ENCODE data around the gene VCAN.

Gene VCAN

DNA sequence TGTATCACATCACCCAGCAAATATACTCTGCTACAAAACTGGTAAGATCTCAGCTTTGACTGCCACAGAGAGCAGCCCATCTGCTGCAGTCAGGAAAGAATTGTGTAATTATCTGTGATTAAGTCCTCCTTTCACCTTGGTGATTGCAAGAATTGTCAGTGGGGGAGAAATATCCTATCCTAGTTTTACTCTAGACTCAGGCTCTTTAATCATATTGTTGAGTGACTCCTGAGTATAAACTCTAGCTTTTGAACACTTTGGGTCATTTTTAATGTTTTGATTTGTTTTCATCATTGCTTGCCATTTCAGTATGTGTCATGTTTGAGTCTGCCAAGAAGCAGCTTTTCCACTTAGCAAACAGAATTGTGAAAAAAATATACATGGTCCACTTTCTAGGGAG, 32.1 kb downstream of the VCAN start:
- DNase-seq, result peak; percentile 27

DNA sequence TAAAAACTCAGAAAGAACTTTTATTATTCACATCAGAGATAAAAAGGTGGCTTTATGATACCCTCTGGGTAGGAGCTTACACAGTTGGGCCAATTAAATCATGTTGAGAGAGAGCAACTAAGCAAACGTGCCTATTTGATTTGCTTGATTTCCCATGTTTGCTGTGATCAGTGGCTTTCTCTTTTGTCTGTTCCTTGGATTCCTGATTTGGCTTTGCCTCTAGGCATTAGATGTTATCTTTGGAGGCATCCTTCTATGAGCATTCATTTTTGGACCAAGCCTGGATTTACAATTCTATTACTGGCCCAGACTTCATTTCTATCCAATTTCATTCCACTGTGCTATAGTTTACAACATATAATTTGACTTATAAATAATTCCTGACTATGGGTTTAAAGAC, 35.9 kb downstream of the VCAN start:
- no peak for DNase-seq

DNA sequence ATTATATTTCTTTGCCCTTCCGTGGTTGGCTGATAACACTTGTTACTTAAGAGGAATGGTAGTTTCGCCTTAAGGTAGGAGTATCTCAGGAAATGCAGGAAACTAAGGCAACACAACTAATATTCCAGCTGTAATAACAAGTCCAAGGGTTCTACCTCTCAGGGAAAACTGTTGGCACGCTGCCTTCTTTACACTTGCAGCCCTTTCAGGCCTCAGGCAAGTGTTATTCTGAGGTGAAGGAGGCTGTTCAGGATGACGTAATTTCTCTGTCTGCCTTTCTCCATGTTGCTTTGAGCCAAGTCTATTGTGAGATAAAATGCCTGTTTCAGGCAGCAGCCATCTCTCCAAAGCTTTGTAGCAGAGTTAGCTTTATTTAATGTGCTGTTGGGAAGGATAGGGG, 38.0 kb downstream of the VCAN start:
- DNase-seq, result no peak

DNA sequence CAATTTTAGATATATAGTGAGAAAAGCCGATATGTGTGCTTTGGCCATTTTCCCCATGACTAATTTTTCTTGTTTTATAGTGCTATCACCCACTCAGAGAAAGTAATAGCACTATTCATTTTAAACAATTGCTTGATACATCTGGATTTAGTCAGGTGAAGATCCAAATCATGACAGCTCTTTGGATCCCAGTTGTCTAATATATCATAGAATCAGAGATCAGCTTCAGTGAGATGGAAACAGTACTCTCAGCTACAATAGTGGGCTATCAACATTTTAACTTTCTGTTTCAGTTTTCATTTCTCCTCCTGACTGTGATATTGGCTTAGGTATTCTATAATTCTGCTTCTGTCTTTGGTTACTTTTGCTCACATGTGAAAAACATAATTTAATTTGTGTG, 38.7 kb downstream of the VCAN start:
- no peak for DNase-seq

DNA sequence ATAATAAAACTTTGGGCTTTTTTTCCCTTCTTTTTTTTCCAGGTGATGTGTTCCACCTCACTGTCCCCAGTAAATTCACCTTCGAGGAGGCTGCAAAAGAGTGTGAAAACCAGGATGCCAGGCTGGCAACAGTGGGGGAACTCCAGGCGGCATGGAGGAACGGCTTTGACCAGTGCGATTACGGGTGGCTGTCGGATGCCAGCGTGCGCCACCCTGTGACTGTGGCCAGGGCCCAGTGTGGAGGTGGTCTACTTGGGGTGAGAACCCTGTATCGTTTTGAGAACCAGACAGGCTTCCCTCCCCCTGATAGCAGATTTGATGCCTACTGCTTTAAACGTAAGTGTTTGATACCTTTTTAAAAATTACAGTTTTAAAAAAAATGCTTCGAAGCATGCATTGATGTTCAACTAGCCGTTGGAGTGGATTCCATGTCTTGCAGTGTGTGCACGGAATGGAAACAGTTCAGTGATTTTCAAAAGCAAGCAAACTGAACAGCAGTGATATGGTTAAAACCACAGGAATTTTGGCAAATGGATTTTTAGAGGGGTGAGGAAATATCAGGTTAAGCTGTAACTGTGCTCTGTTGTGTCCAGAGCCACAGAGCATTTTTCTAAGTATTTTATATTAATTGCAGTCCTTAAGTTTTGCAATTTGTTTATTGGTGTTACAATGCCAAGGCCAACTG, 40.7 kb downstream of the VCAN start:
- no peak for DNase-seq

DNA sequence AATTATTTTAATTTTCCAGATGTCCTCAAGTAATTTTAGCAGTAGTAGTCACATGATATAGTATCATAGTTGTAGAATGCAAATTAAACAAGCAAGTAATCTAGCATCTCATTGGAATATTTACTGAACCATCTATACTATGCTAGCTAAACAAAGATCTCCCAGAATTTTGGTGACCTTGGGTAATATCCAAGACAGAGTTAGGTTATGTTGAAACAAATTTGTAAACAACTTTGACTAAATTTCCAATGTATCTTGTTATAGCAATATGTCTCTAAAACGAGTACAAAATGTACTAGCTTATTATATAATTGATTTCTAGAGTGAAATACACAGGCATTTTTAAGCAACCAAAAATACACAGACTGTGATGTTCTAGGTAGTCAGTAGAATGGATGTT, 41.5 kb downstream of the VCAN start:
- no peak for DNase-seq

DNA sequence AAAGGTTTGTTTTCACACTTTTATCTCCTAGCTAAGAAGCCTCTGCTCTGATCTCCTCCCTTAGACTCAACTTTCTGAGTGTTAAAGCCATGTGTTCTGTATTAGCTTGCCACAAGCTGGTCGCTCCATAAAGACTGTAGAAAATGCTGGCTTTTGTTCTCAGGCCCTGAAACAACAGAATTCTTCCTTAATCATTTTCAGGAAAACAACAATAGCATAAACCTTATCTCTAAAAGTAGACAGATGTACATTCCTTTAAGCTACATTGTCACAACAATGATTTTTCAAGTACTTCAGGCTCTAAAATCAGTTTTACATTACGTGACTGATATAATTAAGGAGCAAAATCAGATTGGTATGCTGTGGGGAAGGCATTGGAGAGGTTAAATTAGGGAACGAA, 41.9 kb downstream of the VCAN start:
- no peak for DNase-seq

DNA sequence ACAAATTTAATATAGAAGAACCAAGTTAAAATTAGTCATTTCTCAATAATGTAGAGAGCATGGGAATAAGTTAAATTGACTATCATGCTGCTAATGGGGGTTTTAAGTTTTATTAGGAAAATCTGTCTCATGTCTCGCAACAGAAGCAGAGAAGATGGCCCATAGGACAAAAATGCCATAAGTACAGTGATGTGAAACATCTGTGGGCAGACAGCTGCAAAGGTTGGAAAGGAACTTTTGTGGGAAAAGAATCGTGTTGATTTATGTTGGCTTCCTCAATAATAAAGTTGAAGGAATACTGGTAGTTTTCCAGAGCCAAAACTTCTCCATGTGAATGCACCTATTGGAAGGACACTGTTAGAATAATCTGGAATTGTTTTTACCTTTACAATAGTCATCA, 44.8 kb downstream of the VCAN start:
- no peak for DNase-seq

DNA sequence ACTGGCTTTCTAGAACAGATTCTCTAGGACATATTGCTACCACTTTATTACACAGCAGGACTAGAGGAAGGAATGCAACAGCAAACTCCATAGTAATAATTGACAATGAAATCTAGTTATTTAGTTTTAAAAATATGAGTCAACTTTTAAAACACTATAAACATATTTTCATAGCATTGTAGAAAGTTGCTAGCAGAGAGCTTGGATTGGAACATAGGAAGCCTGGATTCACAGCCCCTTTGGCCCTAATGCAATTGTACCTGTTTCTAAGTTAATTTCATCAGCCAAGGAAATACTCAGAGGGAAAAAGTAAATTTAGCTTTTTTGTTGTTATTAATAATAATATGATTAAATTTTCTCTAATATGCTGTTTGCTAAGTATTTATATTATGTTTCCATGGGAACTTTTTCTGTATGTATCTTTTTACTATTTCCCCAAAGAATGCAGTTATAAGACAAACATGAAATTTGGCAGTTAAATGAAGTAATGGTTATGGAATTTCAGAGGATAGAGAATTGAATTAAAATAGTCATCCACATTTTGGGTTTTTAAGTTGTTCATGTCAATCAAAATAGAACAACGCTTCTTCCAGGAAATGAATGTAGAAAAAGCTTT, 45.6 kb downstream of the VCAN start:
- no peak for DNase-seq

DNA sequence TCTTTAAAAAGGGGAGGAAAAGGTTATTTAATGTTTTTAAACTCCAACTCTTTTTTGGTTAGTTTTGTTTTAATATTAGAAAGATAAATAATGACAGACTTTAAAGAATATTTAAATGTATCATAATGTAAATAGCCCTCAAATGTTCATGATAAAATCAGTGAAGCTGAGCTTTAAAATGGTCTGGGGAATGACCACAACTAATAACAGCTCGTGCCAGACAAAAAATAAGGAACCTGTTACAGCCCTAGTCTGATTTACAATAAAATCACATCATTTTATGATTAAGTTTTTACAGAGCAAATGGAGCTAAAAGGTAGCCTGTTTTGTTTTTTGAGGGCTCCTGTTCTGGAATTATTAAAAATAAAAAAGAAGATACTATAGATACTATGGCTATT, 46.1 kb downstream of the VCAN start:
- DNase-seq, result no peak

DNA sequence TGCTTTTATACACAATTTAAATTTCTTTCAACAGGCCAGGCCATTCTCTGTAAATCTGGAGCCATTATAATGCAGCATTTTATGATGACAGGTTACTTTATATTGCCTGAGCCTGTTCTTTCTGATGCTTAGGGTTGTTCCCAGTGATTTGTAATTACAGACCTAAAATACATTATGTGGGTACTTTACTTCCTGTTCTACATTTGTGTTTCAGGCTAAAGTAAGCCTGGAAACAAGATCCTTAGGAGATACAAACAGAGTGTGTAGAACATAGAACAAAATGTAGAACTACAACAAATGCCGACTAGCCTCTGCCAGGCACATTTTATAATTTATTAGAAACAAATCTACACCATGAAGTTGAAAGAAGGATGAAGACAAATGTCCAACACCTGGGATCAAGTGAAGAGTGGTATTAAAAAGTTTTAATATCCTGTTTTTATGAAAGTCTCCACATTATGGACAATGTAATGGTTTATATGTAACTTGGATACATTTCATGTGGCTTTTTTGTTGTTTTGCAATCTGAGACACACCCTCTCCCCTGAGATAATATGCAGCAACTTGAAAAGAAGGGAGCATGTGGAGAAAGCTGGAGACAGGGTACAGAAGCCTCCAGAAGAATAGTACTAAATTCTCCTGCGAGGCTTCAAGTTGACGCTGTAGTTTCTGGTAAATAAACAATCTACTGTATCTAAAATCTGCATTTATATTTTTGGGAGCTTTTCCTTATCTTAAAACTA, 46.9 kb downstream of the VCAN start:
- no peak for DNase-seq

DNA sequence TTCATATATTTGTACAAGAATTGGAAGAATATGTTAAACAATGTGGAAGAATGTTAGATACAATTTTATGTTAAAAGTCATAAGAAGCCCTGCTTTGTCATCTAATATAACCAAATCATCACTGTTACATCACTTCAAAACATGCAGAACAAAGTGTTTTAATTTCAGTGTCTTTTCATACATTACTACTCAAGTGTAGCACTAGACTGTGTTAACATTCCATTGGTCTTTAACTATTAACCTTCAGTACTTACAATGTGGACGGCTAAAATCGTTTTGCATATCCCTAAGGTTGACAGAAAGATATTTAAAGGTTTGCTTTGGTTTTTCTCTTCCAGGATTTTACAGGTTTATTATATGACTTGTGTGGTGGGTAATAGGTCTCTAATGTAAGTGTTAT, 50.9 kb downstream of the VCAN start:
- no peak for DNase-seq

DNA sequence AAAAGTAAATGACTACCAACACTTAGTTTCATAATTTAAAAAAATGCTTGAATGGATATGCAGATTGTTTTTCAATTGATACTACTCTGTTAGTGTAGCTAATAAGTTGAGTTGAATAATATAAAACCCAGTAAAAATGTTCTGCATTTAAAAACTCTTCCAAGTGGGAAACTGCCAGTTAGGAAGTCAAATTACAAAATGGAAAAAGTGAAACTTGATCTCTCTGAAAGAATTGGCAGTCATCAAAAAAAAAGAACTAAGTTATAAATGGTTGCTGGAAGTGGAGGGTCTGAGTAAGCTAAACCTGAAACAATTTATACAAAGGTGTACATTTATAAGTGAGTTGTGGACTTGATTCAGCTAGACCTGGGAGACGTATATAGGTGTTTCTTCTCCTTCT, 52.4 kb downstream of the VCAN start:
- DNase-seq, result no peak

DNA sequence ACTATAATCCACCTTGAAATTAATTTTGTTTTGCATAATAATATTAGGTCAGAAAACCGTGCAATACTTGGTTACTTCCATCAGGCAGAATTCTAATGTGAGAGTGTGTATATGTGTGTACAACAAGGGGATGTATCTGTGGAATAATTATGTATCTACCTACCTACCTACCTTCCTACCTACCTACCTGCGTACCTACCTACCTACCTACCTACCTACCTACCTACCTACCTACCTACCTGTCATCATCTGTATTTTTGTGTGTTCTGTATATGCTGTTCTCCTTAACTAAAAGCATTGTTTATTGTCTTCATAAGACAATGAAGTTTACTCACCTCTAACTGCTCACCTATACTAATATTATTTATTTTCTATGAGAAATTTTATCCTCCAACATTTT, 52.8 kb downstream of the VCAN start:
- DNase-seq, result no peak

DNA sequence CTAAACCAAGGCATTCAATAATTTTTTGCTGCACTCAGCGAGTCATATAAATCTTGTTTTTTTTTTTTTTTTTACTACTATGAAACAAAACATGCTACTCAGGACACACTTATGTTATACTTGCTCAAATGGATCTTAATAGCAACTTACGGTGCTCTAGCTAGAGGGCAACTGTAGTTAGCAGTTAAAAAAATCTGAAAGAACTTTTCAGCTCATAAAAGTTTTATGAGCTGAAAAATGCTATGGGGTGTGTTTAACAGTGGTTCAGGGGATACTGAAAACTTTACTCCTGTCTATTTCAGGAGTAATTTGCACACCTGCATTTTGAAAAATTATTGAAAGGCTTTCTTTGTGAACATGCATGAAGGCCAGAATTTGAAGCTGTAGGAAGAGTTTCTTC, 53.4 kb downstream of the VCAN start:
- no peak for DNase-seq

DNA sequence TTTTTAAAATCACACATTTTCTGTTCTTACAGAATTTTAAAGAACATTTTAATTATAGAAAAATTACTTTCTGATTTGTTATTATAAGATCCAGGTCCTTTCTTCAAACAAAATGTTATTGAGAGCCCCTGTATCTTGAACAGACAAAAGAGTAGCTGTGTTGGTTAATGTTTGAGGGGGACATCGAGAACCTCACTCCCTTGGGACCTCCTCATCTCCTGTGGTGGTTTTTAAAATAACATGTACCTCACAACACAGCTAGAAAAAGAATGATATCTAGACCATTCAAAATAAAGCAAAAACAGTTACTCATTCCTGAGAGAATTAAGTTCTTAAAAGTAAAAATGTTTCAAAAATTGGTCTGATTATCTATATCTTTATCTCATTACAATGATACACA, 54.7 kb downstream of the VCAN start:
- DNase-seq, result no peak

DNA sequence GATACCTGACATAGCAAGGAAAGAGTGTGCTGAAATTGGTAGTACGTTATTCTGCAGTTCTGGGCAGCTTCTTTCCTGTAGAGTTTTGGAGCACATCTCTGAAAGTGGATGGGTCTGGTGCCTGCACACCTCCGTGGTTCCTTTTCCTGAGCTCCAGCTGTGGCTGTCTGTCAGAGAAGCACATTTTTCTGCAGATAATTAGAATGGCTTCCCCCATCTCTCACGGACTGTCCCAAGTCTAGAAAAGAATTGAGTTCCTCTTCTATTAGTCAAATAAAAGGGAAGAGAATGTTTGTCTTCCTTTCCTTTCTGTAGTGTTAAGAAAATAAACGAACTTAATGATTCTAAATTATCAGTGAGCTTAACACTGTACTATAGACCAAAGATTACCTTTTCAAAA, 55.7 kb downstream of the VCAN start:
- DNase-seq, result no peak

DNA sequence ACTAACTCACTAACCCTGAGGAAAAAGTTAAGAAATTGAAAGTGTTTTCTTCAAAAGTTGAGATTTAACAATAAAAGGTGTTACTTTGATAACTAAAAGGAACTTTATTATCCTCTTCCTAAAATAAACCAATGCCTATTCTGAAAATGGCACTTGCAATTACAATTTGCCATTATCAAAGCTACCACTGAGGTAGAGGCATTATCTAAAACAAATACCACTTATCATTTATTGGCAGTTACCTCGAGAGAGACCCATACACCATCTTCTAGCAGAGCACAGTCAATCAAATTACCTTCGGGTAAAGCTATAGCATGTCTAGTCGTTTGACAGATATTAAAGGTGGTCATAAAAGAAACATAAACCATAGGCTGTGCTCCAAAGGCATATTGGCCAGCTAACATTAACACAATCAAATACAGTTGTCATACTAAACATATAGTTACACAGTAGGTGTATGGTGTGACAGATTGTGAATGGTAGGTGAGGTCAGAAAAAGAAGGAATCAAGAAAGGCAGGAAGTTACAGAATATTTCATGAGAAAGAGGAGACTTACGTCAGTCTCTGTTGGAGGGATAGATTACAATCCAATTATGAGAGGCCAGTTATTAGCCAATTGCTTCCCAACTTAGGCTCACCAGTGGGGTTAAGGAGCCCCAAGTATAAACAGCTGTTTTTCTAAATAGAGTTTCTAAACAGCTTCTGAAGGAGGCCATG, 56.3 kb downstream of the VCAN start:
- DNase-seq, result no peak

DNA sequence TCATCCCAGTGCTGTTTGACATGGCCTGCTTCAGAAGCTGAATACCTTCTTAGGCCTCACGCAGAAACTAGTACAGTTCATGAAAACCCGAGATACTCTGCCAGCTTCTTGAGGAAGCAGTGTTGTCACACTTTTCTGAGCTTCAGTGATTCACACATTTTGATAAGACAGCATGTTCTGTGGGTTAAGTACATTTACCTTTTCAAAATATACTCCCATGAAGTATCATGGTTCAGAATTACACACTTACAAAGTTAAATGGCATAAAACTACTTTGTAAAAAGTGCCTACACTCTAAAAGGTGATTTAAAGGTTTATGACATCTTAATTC, 56.9 kb downstream of the VCAN start:
- DNase-seq, result no peak

DNA sequence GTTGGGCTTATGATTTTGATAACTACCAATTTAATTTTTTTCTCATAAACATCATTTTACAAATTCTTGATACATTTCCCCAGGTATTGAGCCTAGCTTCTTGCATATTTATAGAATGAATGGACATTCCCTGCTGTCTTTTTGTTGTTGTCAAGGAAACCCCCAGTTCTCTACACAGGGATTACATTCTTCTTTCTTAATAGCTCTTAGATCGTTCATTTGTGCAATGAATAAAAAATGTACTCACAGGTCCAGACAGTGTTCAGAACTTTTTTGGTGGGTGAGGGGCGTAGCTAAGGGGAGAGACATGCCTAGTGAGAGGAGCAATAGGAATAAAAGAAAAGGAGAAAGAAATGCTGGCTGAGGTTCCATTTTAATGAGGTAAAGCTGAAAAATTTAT, 58.6 kb downstream of the VCAN start:
- no peak for DNase-seq

DNA sequence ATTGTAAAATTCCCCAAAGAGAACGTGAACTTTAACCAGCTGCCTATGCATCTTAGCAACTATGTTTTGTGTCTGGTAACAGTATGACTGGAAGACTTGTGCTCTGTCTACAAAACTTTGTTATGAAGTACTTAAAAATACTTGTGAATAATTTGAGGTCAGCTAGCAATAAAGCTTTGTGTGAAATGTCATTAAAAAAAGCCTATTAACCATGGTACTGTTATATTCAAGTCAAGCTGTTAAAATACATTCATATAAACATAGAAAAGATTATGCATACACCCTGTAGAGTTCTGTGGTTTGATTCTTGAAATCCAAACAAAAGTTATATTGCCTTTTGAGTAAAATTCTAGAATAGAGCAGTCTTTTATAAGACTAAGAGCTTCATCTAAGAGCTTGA, 60.1 kb downstream of the VCAN start:
- no peak for DNase-seq

DNA sequence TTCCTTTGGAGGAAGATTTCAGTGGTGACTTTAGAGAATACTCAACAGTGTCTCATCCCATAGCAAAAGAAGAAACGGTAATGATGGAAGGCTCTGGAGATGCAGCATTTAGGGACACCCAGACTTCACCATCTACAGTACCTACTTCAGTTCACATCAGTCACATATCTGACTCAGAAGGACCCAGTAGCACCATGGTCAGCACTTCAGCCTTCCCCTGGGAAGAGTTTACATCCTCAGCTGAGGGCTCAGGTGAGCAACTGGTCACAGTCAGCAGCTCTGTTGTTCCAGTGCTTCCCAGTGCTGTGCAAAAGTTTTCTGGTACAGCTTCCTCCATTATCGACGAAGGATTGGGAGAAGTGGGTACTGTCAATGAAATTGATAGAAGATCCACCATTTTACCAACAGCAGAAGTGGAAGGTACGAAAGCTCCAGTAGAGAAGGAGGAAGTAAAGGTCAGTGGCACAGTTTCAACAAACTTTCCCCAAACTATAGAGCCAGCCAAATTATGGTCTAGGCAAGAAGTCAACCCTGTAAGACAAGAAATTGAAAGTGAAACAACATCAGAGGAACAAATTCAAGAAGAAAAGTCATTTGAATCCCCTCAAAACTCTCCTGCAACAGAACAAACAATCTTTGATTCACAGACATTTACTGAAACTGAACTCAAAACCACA, 67.4 kb downstream of the VCAN start:
- DNase-seq, result no peak

DNA sequence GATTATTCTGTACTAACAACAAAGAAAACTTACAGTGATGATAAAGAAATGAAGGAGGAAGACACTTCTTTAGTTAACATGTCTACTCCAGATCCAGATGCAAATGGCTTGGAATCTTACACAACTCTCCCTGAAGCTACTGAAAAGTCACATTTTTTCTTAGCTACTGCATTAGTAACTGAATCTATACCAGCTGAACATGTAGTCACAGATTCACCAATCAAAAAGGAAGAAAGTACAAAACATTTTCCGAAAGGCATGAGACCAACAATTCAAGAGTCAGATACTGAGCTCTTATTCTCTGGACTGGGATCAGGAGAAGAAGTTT, 67.9 kb downstream of the VCAN start:
- DNase-seq, result no peak

DNA sequence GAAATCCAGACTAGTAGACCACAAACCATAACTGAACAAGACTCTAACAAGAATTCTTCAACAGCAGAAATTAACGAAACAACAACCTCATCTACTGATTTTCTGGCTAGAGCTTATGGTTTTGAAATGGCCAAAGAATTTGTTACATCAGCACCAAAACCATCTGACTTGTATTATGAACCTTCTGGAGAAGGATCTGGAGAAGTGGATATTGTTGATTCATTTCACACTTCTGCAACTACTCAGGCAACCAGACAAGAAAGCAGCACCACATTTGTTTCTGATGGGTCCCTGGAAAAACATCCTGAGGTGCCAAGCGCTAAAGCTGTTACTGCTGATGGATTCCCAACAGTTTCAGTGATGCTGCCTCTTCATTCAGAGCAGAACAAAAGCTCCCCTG, 68.6 kb downstream of the VCAN start:
- DNase-seq, result no peak

Measured in NCI-H748 treated with DMSO at 0.1 percent for 48 hours (cell line).